UCSD-AML1 (cell line): Measurements from ENCODE around the gene TNFSF12.

Experiments used
- DNase-seq: peaks from one replicate; lab custom pipeline; 2025; ENCODE audit not compliant: unreplicated experiment; lab: John Stamatoyannopoulos, UW

Gene TNFSF12

GRCh38 chr17:7563115-7563869 is 14.4 kb downstream of the TNFSF12 start:
- no peak for DNase-seq

DNA sequence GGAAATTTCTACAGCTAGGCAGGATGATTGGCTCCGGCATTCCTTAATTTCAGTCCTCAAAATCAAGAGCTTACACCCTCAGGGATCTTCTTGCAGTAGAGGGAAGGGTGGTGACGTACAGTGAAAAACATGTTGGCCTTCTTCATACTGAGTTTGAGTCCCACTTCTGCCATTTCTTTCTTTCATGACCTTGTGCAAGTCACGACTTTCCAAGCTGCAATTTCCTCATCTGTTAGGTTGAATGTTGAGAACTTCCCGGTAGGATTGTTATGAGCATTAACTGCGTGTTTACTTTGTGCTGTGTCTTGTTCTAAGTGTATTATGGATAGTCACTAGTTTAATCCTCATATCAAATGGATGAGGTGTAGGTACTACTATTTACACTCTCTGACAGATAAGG is 20.7 kb downstream of the TNFSF12 start:
- DNase-seq, result no peak

- DNase-seq, result no peak
These were observed 21.5 kb downstream of the TNFSF12 start for GRCh38 chr17:7570351-7570750.

DNA sequence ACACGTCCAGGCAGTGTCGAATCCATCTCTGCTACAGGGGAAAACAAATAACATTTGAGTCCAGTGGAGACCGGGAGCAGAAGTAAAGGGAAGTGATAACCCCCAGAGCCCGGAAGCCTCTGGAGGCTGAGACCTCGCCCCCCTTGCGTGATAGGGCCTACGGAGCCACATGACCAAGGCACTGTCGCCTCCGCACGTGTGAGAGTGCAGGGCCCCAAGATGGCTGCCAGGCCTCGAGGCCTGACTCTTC is 23.4 kb downstream of the TNFSF12 start:
- DNase-seq, result no peak

- peak; percentile 100 for DNase-seq
These were observed 23.9 kb downstream of the TNFSF12 start for GRCh38 chr17:7572588-7573323.

DNA sequence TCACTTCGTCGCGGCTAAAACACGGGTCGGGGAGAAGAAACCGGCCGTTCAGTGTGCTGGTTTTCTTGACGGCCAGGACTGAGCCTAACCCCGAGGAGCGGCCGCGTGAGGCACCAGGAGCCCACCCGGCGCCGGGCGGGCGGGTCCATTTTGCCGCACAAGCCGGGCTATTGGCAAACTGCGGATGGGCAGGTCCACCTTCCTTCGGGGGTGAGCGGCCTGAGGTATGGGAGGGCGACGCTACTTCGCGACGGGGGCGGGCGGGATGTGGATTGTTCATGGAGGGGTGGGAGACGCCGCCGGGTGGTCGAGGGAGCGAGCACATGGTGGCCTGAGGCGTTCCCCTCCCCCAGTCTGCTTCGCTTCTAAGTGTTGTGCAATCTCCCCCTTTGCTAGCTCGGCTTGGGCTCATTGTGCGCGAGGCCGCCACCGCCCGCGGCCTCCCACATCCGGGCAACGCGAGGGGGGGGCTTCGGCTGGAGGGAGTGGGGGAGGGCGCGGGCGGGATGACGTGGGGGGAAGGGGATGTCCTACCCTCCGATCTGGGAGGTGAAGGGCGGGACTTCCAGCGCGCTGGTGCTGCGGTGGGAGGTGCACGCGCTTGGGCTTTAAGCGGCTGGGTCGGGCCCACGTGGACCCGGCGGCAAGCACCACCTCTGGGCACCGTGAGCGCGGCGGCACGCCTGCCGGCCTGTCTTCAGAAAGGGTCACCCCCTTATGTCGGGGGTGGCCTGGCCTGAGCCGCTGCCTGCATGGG is 24.6 kb downstream of the TNFSF12 start:
- DNase-seq, result peak; percentile 92

DNA sequence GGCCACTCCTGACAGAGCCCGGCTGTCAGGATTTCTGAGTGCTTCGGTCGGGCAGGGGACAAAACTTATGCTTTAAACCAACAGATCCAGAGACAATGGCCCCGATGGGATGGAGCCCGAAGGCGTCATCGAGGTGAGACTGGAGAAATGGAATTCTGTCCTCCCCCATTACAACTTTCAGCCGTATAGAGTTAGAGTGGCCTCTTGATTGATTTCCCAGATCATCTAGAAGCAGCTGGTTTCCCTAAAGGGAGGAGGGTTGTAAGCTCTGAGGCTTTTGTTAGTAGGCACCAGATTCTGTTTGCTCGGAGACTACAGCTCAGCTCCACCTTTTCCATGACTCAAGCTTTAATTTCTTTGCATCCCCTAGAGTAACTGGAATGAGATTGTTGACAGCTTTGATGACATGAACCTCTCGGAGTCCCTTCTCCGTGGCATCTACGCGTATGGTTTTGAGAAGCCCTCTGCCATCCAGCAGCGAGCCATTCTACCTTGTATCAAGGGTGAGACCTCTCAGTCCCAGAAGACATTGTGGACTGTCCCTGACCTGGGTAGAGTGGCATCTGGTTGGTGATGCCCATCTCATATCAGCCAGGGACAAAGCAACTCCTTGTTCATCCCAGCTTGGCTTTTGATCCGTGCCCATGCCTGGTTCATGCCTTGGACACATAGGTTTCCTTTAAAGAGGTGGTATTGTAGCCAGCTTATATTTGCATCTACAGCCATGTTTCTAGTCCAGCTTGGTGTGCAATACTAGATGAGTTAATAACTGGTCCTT is 25.5 kb downstream of the TNFSF12 start:
- no peak for DNase-seq

DNA sequence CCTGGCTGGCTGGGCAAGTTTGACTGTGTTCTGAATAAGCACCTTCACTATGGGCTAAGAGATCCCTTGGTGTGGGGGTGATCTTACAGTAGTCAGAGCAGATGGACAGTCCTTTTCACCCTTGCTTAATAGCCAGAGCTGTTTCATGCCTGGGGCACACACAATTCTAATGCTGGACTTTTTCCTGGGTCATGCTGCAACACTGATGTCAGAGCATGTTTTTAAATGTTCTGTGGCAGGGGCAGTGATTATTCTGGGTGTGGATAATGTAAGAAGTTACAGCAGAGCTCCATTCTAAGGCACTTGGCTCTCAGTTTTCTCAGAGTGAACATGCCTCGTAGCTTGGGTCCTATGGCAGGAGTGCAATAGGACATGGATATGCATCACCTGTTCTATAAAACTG is 26.6 kb downstream of the TNFSF12 start:
- no peak for DNase-seq

GRCh38 chr17:7575959-7576358 is 27.1 kb downstream of the TNFSF12 start:
- DNase-seq, result no peak

- no peak for DNase-seq
These were observed 27.6 kb downstream of the TNFSF12 start for GRCh38 chr17:7576432-7576937.

DNA sequence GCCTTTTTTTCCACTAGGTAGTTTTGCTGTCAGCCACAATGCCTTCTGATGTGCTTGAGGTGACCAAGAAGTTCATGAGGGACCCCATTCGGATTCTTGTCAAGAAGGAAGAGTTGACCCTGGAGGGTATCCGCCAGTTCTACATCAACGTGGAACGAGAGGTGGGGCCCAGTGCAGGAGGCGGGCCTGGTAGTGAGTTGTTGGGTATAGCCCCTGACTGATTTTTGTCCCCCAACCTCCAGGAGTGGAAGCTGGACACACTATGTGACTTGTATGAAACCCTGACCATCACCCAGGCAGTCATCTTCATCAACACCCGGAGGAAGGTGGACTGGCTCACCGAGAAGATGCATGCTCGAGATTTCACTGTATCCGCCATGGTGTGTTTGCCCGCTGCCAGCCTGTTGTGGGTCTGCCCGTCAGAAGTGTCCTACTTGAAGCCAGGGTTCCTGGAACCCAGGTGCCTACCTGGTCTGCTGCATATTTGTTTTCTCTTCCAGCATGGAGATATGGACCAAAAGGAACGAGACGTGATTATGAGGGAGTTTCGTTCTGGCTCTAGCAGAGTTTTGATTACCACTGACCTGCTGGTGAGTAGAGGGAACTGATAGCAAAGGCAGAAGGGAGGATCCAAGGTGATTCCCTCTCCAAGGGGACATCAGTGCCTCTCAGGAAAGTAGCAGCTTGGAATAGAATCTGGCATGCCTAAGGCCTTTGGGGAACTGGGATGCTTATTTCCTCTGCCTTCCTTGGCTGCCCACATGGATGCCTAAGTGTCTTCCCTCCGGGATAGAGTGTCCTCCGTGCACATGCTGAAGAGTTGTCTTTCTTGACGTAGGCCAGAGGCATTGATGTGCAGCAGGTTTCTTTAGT is 28.7 kb downstream of the TNFSF12 start:
- DNase-seq, result no peak

- DNase-seq, result peak; percentile 77
These were observed 30.4 kb downstream of the TNFSF12 start, which contains the start of gene CD68 for GRCh38 chr17:7579001-7579833. TSS of gene CD68 (plus strand) at chr17:7579638. CDS start at chr17:7579678, 40 bp downstream.

DNA sequence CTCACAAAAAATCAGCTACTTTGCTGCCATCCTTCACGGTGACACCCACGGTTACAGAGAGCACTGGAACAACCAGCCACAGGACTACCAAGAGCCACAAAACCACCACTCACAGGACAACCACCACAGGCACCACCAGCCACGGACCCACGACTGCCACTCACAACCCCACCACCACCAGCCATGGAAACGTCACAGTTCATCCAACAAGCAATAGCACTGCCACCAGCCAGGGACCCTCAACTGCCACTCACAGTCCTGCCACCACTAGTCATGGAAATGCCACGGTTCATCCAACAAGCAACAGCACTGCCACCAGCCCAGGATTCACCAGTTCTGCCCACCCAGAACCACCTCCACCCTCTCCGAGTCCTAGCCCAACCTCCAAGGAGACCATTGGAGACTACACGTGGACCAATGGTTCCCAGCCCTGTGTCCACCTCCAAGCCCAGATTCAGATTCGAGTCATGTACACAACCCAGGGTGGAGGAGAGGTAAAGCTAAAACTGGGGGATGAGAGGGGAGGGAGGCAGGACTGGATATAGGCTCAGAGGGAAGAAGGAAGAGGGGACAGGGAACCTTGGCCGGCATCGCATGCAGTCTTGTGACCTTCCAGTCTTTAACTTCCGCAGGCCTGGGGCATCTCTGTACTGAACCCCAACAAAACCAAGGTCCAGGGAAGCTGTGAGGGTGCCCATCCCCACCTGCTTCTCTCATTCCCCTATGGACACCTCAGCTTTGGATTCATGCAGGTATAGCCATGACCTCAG is 31.2 kb downstream of the TNFSF12 start:
- no peak for DNase-seq

GRCh38 chr17:7580604-7581575 is 32.0 kb downstream of the TNFSF12 start:
- DNase-seq, result no peak

GRCh38 chr17:7582396-7583252 is 33.8 kb downstream of the TNFSF12 start:
- no peak for DNase-seq
